DMS153 (cell line): ENCODE data around the gene JTB.

Experiments used
- DNase-seq: peaks from one replicate; lab custom pipeline; 2025; lab: John Stamatoyannopoulos, UW

The JTB gene

DNA sequence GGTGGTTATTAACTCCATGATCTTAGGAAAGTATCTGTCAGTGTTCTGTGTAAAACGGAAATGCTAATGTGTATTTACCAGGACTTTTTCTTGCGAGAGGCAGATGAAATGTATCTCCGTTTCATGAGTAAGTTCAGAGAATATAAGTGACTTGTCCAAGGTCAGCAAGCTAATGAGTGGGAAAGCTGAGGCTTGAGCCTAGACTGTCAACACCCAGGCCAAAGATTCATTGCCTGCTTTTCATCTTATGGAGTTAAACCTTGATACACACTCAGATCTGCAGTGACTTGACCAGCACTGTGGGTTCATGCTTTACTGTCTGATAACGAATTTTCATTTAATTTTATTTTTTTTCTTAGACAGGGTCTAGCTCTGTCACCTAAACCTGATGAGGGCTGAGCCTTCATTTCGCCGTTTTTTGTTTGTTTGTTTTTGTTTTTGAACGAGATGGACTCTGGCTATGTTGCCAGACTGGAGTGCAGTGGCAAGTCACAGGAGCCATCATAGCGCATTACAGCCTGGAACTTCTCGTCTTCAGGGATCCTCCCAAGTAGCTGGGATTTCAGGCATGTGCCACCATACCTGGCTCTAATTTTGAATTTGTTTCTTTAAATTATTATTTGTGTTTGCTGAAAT lies 918 bp upstream of the JTB start:
- DNase-seq = no peak

DNA sequence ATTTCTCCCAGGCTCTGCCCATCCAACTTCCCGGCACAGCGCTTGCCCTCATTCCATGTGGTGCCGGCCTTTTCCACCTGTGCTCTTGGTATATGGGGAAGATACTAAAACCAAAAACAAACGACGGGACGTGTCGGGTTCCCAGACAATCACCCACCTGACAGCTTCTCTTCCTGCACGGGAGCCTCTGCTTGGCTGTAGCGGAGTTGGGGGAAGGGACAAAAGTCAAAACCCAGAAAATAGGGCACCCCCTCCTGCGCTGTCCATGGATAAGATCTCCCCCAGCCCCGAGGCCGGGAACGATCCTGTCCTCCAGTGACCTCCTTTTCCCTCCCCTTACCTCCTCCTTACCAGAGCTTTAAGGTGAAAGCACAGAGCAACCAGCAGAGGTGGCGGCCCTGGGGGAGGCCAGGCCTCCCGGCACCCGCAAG lies 640 bp downstream of the JTB start:
- DNase-seq = no peak

DNA sequence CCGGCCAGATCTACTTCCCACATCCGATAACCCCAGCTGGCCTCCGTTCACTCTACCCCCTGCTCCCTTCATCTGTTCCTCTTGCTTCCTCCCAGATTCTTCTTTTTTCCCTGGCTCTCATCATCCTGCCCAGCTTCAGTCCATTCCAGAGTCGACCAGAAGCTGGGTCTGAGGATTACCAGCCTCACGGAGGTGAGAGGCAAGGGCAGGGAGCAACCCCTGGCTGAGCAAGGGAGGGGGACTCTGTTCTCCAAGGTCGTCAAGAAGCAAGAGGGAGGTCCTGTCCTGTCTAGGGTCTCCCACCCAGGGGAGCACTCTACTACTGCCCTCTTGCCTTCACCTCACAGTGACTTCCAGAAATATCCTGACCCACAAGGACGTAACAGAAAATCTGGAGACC lies 3.9 kb downstream of the JTB start:
- DNase-seq = no peak

DNA sequence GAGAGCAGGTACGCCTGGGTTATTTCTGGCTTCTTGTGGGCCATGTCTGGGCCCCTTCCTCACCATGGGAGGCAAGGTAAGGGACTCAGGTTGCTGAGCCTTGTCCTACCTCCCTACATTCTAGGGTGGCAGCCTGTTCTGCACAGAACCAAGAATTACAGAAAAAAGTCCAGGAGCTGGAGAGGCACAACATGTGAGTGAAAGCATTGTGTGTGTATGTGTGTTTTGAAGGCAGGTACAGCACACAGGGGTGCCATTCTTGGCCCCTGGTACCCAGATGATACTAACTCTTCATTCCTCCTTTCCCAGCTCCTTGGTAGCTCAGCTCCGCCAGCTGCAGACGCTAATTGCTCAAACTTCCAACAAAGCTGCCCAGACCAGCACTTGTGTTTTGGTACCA lies 4.4 kb downstream of the JTB start:
- DNase-seq = no peak

- no peak for DNase-seq
These were observed 7.1 kb downstream of the JTB start for GRCh38 chr1:153970346-153970745.

DNA sequence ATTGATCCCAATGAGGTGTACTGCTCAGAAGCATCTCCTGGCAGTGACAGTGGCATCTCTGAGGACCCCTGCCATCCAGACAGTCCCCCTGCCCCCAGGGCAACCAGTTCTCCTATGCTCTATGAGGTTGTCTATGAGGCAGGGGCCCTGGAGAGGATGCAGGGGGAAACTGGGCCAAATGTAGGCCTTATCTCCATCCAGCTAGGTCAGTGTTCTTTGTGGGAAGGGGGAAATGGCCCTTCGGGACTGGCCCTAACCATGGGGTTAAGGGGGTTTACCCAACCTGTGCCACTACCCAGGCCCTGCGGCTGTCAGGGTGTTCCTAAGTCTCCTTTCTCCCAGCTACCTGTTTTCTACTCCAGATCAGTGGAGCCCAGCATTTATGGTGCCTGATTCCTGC lies 8.5 kb downstream of the JTB start:
- no peak for DNase-seq

DNA sequence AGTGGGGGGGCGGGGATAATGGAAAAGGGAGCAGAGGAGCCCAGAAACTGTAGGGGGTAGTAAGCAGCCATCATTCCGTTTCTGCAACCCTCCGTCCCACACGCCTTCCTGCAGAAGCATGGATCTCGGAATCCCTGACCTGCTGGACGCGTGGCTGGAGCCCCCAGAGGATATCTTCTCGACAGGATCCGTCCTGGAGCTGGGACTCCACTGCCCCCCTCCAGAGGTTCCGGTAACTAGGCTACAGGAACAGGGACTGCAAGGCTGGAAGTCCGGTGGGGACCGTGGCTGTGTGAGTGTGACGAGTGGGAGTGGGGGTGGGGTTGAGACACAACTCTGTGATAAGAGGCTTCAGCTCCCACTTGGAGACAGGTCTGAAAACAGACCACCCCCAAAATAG lies 9.1 kb downstream of the JTB start:
- DNase-seq = no peak

- peak; percentile 70 for DNase-seq
These were observed 9.5 kb downstream of the JTB start for GRCh38 chr1:153968000-153968363.

DNA sequence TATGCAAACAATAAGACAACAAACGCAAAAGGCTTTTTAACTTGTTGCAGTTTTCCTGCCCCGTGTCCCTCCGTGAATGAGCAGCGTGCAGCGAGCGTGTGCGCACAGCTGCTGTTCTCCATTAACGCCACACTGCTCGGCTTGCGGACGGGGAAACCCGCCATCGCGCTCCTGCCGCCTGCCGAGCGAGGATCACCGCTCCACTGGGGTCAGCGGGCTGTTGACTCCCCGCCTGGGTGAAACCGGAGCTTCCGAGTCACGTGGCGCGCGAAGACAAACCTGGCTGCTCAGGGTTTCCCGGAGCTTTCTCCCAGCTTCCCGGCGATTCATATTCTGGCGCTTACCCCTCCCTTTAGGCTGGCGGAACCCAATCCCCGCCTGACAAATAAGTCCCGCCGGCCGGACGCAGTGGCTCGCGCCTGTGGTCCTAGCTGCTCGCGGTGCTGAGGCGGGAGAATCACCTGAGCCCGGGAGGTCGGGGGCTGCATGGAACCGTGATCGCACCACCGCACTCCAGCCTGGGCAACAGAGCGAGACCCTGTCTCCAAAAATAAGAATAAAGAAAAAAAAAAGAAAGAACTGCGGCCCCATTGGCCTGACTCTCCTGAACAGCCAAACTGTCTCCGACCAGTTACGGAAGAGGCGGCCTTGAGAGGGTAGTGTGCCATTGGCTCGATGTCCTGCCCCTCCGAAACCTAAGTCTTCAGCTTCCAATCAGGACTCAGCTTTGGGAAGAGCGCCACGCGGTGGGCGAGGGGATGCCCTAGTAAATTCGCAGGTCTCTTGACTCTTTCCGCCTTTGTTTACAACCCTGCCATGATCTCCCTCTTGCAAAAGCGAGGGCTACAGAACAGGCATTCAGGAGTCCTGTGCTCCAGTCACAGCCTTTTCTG lies 10.1 kb downstream of the JTB start, which contains the start of gene CREB3L4:
TSS of gene CREB3L4 (plus strand) at position 796 of the 893 bp plus-strand sequence. CDS start 624 bp downstream, outside the sequence.
- DNase-seq = peak; percentile 99

GRCh38 chr1:153963850-153964331 lies 13.6 kb downstream of the JTB start:
- DNase-seq = no peak

- DNase-seq = peak; percentile 98
These were observed 14.2 kb downstream of the JTB start, which contains the start of gene SLC39A1 for GRCh38 chr1:153963030-153963849. Gene SLC39A1 (minus strand): TSS chr1:153963537. CDS start chr1:153962715, 822 bp downstream.

- no peak for DNase-seq
These were observed 15.1 kb downstream of the JTB start for GRCh38 chr1:153962088-153963029.

GRCh38 chr1:153961421-153961820 lies 16.1 kb downstream of the JTB start:
- DNase-seq = no peak

DNA sequence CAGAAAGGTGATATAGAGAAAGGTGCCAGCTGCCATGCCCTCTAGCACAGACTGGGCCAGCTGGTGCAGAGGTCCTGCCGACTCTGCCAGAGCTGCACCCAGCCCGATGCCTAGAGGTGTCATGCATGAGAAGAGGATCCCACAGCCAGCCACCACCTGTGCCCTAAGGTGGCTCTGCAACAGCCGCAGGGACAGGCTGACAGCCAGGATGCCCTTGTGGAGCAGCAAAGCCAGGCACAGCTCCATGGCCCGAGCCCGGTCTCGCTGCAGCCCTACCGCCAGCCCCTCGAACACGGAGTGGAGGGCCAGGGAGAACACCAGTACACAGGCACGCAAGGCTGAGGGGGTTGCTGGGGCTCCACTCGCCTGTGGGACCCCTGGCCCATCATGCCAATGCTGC lies 17.3 kb downstream of the JTB start:
- no peak for DNase-seq

DNA sequence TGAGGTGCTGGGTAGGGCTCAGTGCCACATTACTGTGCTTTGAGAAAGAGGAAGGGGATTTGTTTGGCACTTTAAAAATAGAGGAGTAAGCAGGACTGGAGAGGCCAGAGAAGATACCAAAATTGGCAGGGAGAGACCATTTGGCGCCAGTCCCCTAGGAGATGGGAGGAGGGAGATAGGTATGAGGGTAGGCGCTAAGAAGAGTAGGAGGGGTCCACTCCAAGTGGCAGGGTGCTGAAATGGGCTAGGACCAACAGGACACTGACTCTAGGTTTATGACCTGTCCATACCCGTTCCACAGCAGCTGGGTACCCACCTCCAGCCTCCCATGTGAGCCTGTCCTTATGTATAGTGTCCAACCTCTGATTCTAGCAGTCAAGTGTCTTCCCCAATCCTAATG lies 18.0 kb downstream of the JTB start:
- no peak for DNase-seq

DNA sequence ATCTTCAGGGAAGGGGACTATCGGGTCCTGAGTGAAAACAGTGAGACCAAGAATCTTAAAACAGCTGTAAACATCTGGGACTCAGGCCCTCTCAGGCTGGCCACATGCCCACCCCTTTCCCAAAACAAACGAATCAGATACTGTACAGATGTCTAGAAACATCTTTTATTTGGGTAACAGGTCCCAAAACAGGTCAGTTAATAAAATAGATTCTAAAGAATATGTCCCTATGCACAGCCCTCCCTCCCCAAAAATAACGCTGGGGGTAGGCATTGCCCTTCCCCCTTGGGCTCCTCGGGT lies 18.6 kb downstream of the JTB start:
- DNase-seq = no peak

DNA sequence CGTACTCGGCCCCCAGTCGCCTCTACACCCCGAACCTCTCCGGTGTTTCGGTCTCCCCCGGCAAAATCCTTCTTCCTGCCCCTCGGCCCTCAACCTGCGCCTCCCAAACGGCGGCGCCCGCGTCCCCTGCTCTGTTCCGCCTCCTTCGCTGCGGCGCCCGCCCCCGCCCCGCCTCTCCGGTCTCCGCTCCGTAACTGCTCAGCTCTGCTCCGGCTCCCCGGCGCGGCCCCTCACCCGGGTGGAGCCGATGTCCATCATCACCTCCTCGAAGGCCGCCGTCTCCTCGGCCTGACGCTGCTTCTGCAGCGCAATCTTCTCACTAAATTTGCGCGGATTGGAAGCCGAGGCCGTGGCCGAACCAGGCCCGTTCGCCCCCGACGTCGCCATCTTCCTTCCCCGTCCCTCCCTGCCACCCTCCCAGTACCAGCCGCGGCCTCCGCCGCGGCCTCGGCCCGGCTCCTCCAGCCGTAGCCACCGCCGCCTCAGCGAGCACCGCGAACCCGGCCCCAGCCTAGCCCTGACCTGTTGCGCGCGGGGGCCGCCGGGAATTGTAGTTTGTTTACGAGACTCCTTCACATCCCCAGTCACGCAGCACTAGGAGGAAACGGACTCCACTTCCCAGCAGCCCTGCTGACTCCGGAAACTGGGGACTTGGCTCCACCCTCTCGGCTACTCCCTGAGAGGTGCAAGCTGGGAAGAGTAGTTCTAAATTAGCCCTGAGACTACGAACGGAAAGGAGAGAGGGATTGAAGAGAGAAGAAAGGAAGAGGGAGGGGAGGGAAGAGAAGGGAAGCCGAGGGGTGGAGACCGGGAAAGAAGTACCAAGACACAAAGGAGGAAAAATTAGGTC lies 19.1 kb downstream of the JTB start, which contains the start of gene CRTC2:
TSS of gene CRTC2 (minus strand) at position 502 of the 850 bp plus-strand sequence. CDS start at position 387, 115 bp downstream.
- peak; percentile 99 for DNase-seq

- no peak for DNase-seq
These were observed 19.7 kb downstream of the JTB start for GRCh38 chr1:153957744-153958110.

DNA sequence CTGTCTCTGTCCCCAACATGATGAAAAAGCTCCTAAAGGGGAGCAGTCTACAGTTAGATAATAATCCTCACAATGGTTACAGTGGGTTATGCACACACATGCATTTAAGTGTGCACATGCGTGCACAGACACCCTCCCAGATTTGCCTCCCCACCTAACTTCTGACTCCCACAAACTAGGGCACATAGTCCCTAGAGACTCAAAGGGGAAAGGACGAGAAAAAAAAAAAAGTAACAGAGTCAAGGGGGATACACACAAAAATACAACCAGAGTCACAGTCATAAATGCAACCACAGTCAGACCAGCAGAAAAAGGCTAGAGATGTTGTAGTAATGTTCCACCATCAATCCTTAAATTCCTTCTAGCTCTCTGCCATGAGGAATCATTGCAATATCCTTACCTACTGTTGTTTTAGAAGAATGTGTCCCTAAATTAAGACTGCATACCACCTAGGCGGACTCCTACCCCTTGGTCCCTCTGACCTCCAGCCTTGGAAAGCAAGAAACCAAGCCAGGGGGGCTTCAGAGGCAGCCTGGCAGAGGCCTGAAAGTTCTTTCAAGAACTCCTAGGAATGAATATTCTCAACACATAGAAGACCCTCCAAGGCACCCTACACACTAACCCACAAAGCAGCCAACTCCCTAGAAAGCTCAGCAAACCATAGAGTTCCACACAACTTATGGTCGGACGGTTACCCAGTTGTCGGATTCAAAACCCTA lies 20.3 kb downstream of the JTB start:
- DNase-seq = no peak

DNA sequence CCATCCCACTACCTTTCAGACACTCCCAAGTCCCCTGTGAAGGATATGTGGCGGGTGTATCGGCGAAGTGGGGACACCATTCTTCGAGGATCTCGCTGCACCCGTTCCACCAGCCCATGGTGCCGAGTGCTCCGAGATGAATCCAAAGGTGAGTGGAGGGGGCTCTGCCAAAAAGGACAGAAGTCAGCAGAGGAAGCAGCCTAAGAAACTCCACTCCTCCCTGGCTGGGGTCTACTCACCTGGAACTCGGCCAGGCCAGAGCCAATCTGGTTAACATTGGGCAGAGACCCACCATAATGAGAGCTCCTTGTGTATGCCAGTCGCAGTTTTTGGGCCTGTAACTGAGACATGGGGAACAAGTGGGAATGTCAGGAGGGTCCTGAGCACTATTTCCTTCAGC lies 22.6 kb downstream of the JTB start:
- DNase-seq = no peak
